ENCODE results near the gene VDR. TPM values are rescaled to one million over a fixed set of nuclear protein-coding genes. Genes with fewer than 3 reads are reported as not detected.
A peak's percentile ranks its signal among the peaks of the same experiment; 100 is the strongest.

Gene VDR
- total RNA-seq, 1 donor from 2014 or later: not detected

GRCh38 chr12:47896633-47897032, 8.2 kb downstream of the VDR start:
- H3K4me2 ChIP-seq: peak overlapping the region; percentile 8
- no peak overlapping the region for H2AFZ ChIP-seq (replicated peaks)
- Mint-ChIP-seq H3K27ac (no peak overlapping the region), H3K4me1 (no peaks in the 10 kb centered on the region), H3K36me3 (no peaks in the 10 kb centered on the region), H3K27me3 (ENCODE audit: insufficient read depth, low read depth) (peaks cover 21% of the 10 kb centered on the region), H3K9me3 (no peaks in the 10 kb centered on the region), H3K4me3 (no peak overlapping the region)
- no peaks in the 10 kb centered on the region for H4K20me1 ChIP-seq (ENCODE audit: low read depth)
- no peak overlapping the region for H3K27ac ChIP-seq
- no peak overlapping the region for H3K4me3 ChIP-seq
- no peaks in the 10 kb centered on the region for H3F3A ChIP-seq (ENCODE audit: low read depth)
- no peak overlapping the region for H3K9ac ChIP-seq
- no peak for DNase-seq (ENCODE audit: low spot score)
- peaks cover 6% of the 10 kb centered on the region for H3K4me1 ChIP-seq
- TF ChIP-seq EZH2 (IDR thresholded peaks at IDR 0.05): no peak
- TF ChIP-seq EZH2phosphoT487 (IDR thresholded peaks at IDR 0.05): no peak
- no peak for TF ChIP-seq CTCF (IDR thresholded peaks at IDR 0.05)
- H3K36me3 ChIP-seq: no peaks in the 10 kb centered on the region
- no peaks in the 10 kb centered on the region for H3K9me3 ChIP-seq (ENCODE audit: low read depth)
- no peaks in the 10 kb centered on the region for H3K79me2 ChIP-seq (ENCODE audit: low read depth)
- peaks cover 33% of the 10 kb centered on the region for H3K27me3 ChIP-seq

- H4K20me1 ChIP-seq (ENCODE audit: low read depth): no peaks in the 10 kb centered on the region
- H3K27me3 ChIP-seq: peaks cover 27% of the 10 kb centered on the region
- H3K4me1 ChIP-seq: peaks cover 6% of the 10 kb centered on the region
- H3K4me2 ChIP-seq: no peak overlapping the region
- H3K9me3 ChIP-seq (ENCODE audit: low read depth): no peaks in the 10 kb centered on the region
- peaks cover 16% of the 10 kb centered on the region for H3K27me3 Mint-ChIP-seq (ENCODE audit: insufficient read depth, low read depth)
- H3K27ac Mint-ChIP-seq: no peak overlapping the region
- DNase-seq (ENCODE audit: low spot score): no peak
- H3K4me3 ChIP-seq: no peak overlapping the region
- no peak overlapping the region for H2AFZ ChIP-seq (replicated peaks)
- H3F3A ChIP-seq (ENCODE audit: low read depth): no peaks in the 10 kb centered on the region
- no peaks in the 10 kb centered on the region for H3K9me3 Mint-ChIP-seq
- no peak overlapping the region for H3K4me3 Mint-ChIP-seq
- H3K79me2 ChIP-seq (ENCODE audit: low read depth): no peaks in the 10 kb centered on the region
- no peaks in the 10 kb centered on the region for H3K36me3 ChIP-seq
- no peaks in the 10 kb centered on the region for H3K36me3 Mint-ChIP-seq
- no peak for TF ChIP-seq EZH2phosphoT487 (IDR thresholded peaks at IDR 0.05)
- TF ChIP-seq CTCF (IDR thresholded peaks at IDR 0.05): no peak
- no peak for TF ChIP-seq EZH2 (IDR thresholded peaks at IDR 0.05)
- H3K4me1 Mint-ChIP-seq: no peaks in the 10 kb centered on the region
- H3K9ac ChIP-seq: no peak overlapping the region
- no peak overlapping the region for H3K27ac ChIP-seq
Measured at GRCh38 chr12:47896022-47896421, 8.8 kb downstream of the VDR start.

GRCh38 chr12:47894652-47895051, 10.1 kb downstream of the VDR start:
- peaks cover 21% of the 10 kb centered on the region for H3K27me3 ChIP-seq
- no peaks in the 10 kb centered on the region for H3K79me2 ChIP-seq (ENCODE audit: low read depth)
- TF ChIP-seq EZH2 (IDR thresholded peaks at IDR 0.05) (no peak), EZH2phosphoT487 (IDR thresholded peaks at IDR 0.05) (no peak), CTCF (IDR thresholded peaks at IDR 0.05) (no peak)
- no peak overlapping the region for H3K27ac Mint-ChIP-seq
- no peak overlapping the region for H3K4me3 ChIP-seq
- H3F3A ChIP-seq (ENCODE audit: low read depth): no peaks in the 10 kb centered on the region
- H3K9ac ChIP-seq: no peak overlapping the region
- H3K27ac ChIP-seq: no peak overlapping the region
- H3K4me1 Mint-ChIP-seq: peaks cover 8% of the 10 kb centered on the region
- no peak overlapping the region for H2AFZ ChIP-seq (replicated peaks)
- peaks cover 14% of the 10 kb centered on the region for H3K27me3 Mint-ChIP-seq (ENCODE audit: insufficient read depth, low read depth)
- no peaks in the 10 kb centered on the region for H4K20me1 ChIP-seq (ENCODE audit: low read depth)
- peaks cover 11% of the 10 kb centered on the region for H3K4me1 ChIP-seq
- H3K9me3 ChIP-seq (ENCODE audit: low read depth): no peaks in the 10 kb centered on the region
- no peak for DNase-seq (ENCODE audit: low spot score)
- no peaks in the 10 kb centered on the region for H3K36me3 ChIP-seq
- no peak overlapping the region for H3K4me3 Mint-ChIP-seq
- H3K36me3 Mint-ChIP-seq: no peaks in the 10 kb centered on the region
- no peak overlapping the region for H3K4me2 ChIP-seq
- H3K9me3 Mint-ChIP-seq: no peaks in the 10 kb centered on the region
